H9 (cell line): ENCODE results near the gene CES2. TPM values are rescaled to one million over a fixed set of nuclear protein-coding genes. Genes with fewer than 3 reads are reported as not detected.

Experiments used
- DNase-seq: peaks from one replicate; pipeline ENCODE4 v3.0.0-alpha.2; 2017
- H2AFZ ChIP-seq: one replicate; pipeline ENCODE4 v1.6.1; 2013; ENCODE audit warnings: mild to moderate bottlenecking, low read length, control low read depth, moderate library complexity
- H2AK5ac ChIP-seq: 2 replicates; pipeline ENCODE4 v1.6.1; 2013; ENCODE audit warnings: low read length, control low read depth, mixed read lengths; ENCODE audit not compliant: insufficient read length
- H2BK120ac ChIP-seq: one replicate; pipeline ENCODE4 v1.6.1; 2013; ENCODE audit warnings: low read depth, mild to moderate bottlenecking, low read length, control low read depth, inconsistent platforms; ENCODE audit not compliant: poor library complexity, severe bottlenecking
- H2BK12ac ChIP-seq: 2 replicates; pipeline ENCODE4 v1.6.1; 2013; ENCODE audit warnings: low read length, control low read depth, mixed read lengths, low read depth; ENCODE audit not compliant: insufficient read length
- H2BK15ac ChIP-seq: 2 replicates; pipeline ENCODE4 v1.6.1; 2013; ENCODE audit warnings: low read depth, low read length, control low read depth
- H2BK20ac ChIP-seq: one replicate; pipeline ENCODE4 v1.6.1; 2013; ENCODE audit warnings: low read depth, mild to moderate bottlenecking, low read length, control low read depth, inconsistent platforms; ENCODE audit not compliant: poor library complexity, severe bottlenecking
- H2BK5ac ChIP-seq: 2 replicates; pipeline ENCODE4 v1.6.1; 2013; ENCODE audit warnings: low read length, control low read depth, mixed read lengths; ENCODE audit not compliant: insufficient read length
- H3K14ac ChIP-seq: 2 replicates; pipeline ENCODE4 v1.6.1; 2013; ENCODE audit warnings: low read length, control low read depth; ENCODE audit not compliant: insufficient read depth
- H3K18ac ChIP-seq: 2 replicates; pipeline ENCODE4 v1.6.1; 2013; ENCODE audit warnings: low read depth, mild to moderate bottlenecking, mixed read lengths, low read length, control low read depth; ENCODE audit not compliant: insufficient read length
- H3K23ac ChIP-seq: 2 replicates; pipeline ENCODE4 v1.6.1; 2013; ENCODE audit warnings: low read length, control low read depth, mixed read lengths, low read depth; ENCODE audit not compliant: insufficient read length
- H3K23me2 ChIP-seq: 2 replicates; pipeline ENCODE4 v1.6.1; 2013; ENCODE audit warnings: low read depth, mild to moderate bottlenecking, mixed read lengths, low read length, control low read depth; ENCODE audit not compliant: insufficient read length, poor library complexity, severe bottlenecking
- H3K27ac ChIP-seq: 2 replicates; pipeline ENCODE4 v1.5.1; 2013; ENCODE audit warnings: low read length, control low read depth, mixed read lengths, low read depth; ENCODE audit not compliant: insufficient read length
- H3K27me3 ChIP-seq: 2 replicates; pipeline ENCODE4 v1.6.1; 2013; ENCODE audit warnings: low read length, control low read depth, inconsistent platforms; ENCODE audit not compliant: insufficient read depth
- H3K4ac ChIP-seq: 2 replicates; pipeline ENCODE4 v1.6.1; 2013; ENCODE audit warnings: low read depth, mild to moderate bottlenecking, control low read depth, inconsistent platforms, low read length, moderate library complexity
- H3K4me1 ChIP-seq: 2 replicates; pipeline ENCODE4 v1.6.1; 2013; ENCODE audit warnings: low read length, control low read depth, inconsistent platforms; ENCODE audit not compliant: insufficient read depth
- H3K4me2 ChIP-seq: 2 replicates; pipeline ENCODE4 v1.6.1; 2013; ENCODE audit warnings: low read length, control low read depth, mixed read lengths; ENCODE audit not compliant: insufficient read length, insufficient read depth
- H3K56ac ChIP-seq: 2 replicates; pipeline ENCODE4 v1.6.1; 2013; ENCODE audit warnings: low read depth, mild to moderate bottlenecking, mixed read lengths, low read length, control low read depth; ENCODE audit not compliant: insufficient read length
- H3K79me1 ChIP-seq: 2 replicates; pipeline ENCODE4 v1.6.1; 2013; ENCODE audit warnings: low read depth, mild to moderate bottlenecking, moderate library complexity, low read length, control low read depth, inconsistent platforms; ENCODE audit not compliant: insufficient read depth, poor library complexity, severe bottlenecking
- H3K79me2 ChIP-seq: 2 replicates; pipeline ENCODE4 v1.6.1; 2013; ENCODE audit warnings: low read length, control low read depth, inconsistent platforms; ENCODE audit not compliant: insufficient read depth
- H3K9ac ChIP-seq: 2 replicates; pipeline ENCODE4 v1.6.1; 2013; ENCODE audit warnings: low read length, control low read depth, mixed read lengths; ENCODE audit not compliant: insufficient read length; ENCODE audit errors: extremely low read depth
- H3K9me3 ChIP-seq: one replicate; pipeline ENCODE4 v1.6.1; 2013; ENCODE audit warnings: low read depth, low read length, inconsistent platforms; ENCODE audit not compliant: control insufficient read depth
- H3T11ph ChIP-seq: one replicate; pipeline ENCODE4 v1.6.1; 2013; ENCODE audit warnings: mild to moderate bottlenecking, low read length, control low read depth, inconsistent platforms
- H4K20me1 ChIP-seq: one replicate; pipeline ENCODE4 v1.6.1; 2013; ENCODE audit not compliant: control insufficient read depth, insufficient read length, insufficient read depth
- H4K5ac ChIP-seq: 2 replicates; pipeline ENCODE4 v1.6.1; 2013; ENCODE audit warnings: low read depth, mild to moderate bottlenecking, mixed read lengths, low read length, control low read depth; ENCODE audit not compliant: insufficient read length
- H4K8ac ChIP-seq: replicated peaks from 2 replicates; pipeline ENCODE4 v1.6.1; 2013; ENCODE audit warnings: low read length, control low read depth, mixed read lengths, low read depth; ENCODE audit not compliant: insufficient read length
- H4K91ac ChIP-seq: 2 replicates; pipeline ENCODE4 v1.6.1; 2013; ENCODE audit warnings: low read depth, mild to moderate bottlenecking, moderate library complexity, mixed read lengths, low read length, control low read depth; ENCODE audit not compliant: insufficient read length
- H3K27ac Mint-ChIP-seq, 3 experiments: 2 replicates in 2 of 3; 3 replicates in 1 of 3; pipeline ENCODE4 v1.8.0; 2020 to 2021; ENCODE audit warnings: mixed read lengths in 3 of 3, mild to moderate bottlenecking in 1 of 3, moderate library complexity in 1 of 3
- H3K27me3 Mint-ChIP-seq: 2 replicates; pipeline ENCODE4 v1.8.0; 2021; ENCODE audit warnings: low read depth, mild to moderate bottlenecking, moderate library complexity, mixed read lengths
- H3K36me3 Mint-ChIP-seq, 3 experiments: 2 replicates in 2 of 3; 3 replicates in 1 of 3; pipeline ENCODE4 v1.8.0; 2020 to 2021; ENCODE audit warnings: low read depth in 3 of 3, mixed read lengths in 3 of 3; ENCODE audit not compliant: insufficient read depth in 1 of 3
- H3K4me1 Mint-ChIP-seq, 2 experiments: 2 replicates each; pipeline ENCODE4 v1.8.0; 2020; ENCODE audit warnings: mixed read lengths in 2 of 2
- H3K4me3 Mint-ChIP-seq, 2 experiments: 2 replicates in 1 of 2; 3 replicates in 1 of 2; pipeline ENCODE4 v1.8.0; 2020 to 2021; ENCODE audit warnings: mild to moderate bottlenecking in 2 of 2, mixed read lengths in 2 of 2, moderate library complexity in 1 of 2
- H3K9me3 Mint-ChIP-seq, 2 experiments: 2 replicates in 1 of 2; 3 replicates in 1 of 2; pipeline ENCODE4 v1.8.0; 2020; ENCODE audit warnings: mild to moderate bottlenecking in 2 of 2, mixed read lengths in 2 of 2, moderate library complexity in 1 of 2
- WGBS: extraction: QIAGEN DNeasy Blood & Tissue Kit; methylation state at CpG from one replicate; pipeline ENCODE4 v1.1.7; 2013; ENCODE audit warnings: missing lambda C conversion rate, low lambda C conversion rate, mixed read lengths; ENCODE audit not compliant: insufficient read length; ENCODE audit errors: extremely low coverage; 5-methylcytosine and 5-hydroxymethylcytosine counted together
- total RNA-seq: library from RNA; stranded (reverse); gene quantifications from 2 replicates; pipeline ENCODE4 v1.2.1, GENCODE V29; 2021
- TF ChIP-seq, protein P1 (sequence below): fragments of 200-600 bp; sonication (generic); conservative IDR thresholded peaks from 3 replicates; pipeline ENCODE4 v1.8.0; 2021; ENCODE audit warnings: antibody characterized with exemption, mild to moderate bottlenecking

CES2 gene
- total RNA-seq, 1 experiment from 2014 or later: 28.2 TPM

DNA sequence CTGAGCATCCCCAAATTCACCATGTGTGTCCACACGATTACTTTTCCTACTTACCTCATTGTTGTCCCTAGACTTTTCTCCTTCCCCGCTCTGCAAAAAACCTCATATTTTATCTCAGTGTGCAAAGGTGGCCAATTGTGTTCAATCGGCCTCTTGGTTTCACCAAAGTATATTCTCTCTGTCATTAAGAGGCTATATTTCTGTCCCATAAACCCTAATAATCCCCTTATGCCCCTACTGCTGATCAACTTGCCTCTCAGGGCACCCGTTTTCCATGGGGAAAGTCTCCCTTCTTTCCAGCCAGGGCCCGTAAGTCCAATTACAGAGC lies 11.6 kb downstream of the CES2 start:
- WGBS: no CpG with 5 or more reads among the region's 5 CpGs
- Mint-ChIP-seq H3K4me1 (peaks cover 2 to 4% of the 10 kb centered on the region in 2 experiments; a peak in 2 of 4 replicates), H3K9me3 (peaks cover 6 to 8% of the 10 kb centered on the region in 2 experiments; a peak in 3 of 5 replicates), H3K36me3 (peaks cover 7 to 24% (median 21%) of the 10 kb centered on the region in 3 experiments; a peak in 6 of 7 replicates), H3K27ac (no peak overlapping the region), H3K4me3 (no peak overlapping the region), H3K27me3 (peaks cover 5% of the 10 kb centered on the region)
- Histone ChIP-seq H2BK5ac (no peak overlapping the region), H3K18ac (no peak overlapping the region), H2AFZ (no peak overlapping the region), H3K9me3 (no peaks in the 10 kb centered on the region), H2BK12ac (no peak overlapping the region), H4K8ac (no peak overlapping the region), H4K5ac (no peak overlapping the region), H4K91ac (no peak overlapping the region), H3K4ac (no peak overlapping the region), H2BK120ac (no peak overlapping the region), H3K79me2 (no peaks in the 10 kb centered on the region), H3K56ac (no peak overlapping the region), H3K79me1 (no peaks in the 10 kb centered on the region), H4K20me1 (no peaks in the 10 kb centered on the region), H3T11ph (no peak overlapping the region), H3K4me1 (no peaks in the 10 kb centered on the region), H3K14ac (no peak overlapping the region), H3K23ac (no peak overlapping the region), H3K4me2 (no peak overlapping the region), H2BK15ac (no peak overlapping the region), H2BK20ac (no peak overlapping the region), H2AK5ac (no peak overlapping the region), H3K9ac (no peak overlapping the region), H3K23me2 (no peaks in the 10 kb centered on the region), H3K27ac (no peak overlapping the region), H3K27me3 (peaks cover 14% of the 10 kb centered on the region; the same call in 1 of the 2 replicates)
- TF ChIP-seq, protein P1, sequence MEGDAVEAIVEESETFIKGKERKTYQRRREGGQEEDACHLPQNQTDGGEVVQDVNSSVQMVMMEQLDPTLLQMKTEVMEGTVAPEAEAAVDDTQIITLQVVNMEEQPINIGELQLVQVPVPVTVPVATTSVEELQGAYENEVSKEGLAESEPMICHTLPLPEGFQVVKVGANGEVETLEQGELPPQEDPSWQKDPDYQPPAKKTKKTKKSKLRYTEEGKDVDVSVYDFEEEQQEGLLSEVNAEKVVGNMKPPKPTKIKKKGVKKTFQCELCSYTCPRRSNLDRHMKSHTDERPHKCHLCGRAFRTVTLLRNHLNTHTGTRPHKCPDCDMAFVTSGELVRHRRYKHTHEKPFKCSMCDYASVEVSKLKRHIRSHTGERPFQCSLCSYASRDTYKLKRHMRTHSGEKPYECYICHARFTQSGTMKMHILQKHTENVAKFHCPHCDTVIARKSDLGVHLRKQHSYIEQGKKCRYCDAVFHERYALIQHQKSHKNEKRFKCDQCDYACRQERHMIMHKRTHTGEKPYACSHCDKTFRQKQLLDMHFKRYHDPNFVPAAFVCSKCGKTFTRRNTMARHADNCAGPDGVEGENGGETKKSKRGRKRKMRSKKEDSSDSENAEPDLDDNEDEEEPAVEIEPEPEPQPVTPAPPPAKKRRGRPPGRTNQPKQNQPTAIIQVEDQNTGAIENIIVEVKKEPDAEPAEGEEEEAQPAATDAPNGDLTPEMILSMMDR: no peak
- no peak for DNase-seq
